Measurements from ENCODE around the gene ZNF24.

Gene ZNF24

DNA sequence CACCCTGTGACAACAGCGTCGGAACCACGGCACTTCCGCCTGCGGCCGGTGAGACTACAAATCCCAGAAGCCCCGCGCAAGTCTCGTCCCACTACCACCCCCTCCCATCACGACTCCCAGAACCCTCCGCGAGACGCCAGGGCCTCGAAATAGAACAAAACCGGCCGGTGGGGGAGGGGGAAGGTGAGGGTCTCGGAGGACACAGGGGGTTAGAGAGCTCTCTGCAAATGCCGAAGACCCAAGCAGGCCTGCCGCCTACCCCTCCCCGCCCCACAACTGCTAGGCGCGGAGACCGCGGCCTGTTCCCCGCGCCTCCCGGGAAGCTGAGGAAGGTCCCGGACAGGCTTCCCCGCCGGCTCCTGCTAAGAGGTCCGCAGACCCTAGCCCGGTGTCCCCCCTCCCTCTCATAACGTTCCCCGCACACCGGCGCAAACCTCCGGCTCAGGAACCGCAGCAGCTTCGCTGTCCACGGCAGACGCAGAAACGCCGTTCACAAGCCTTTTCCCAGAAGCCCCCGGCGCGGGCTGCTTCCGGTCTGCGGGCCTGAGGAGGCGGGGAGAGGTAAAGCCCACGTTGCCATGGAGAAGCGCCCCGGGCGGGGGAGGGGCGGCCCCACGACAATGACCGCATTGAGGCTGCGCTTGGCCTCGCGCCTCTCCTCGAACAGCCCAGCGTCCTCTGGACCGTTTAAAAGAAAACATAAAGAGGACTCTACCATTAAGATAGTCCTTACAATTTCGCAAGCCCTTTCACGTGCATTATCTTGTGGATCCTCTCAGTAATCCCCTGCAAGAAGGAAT, at the start of gene ZNF24:
Gene ZNF24 (minus strand): TSS at position 485 of the 800 bp plus-strand sequence. CDS start 3,770 bp downstream, outside the sequence.
- DNase-seq = peak; percentile 97

DNA sequence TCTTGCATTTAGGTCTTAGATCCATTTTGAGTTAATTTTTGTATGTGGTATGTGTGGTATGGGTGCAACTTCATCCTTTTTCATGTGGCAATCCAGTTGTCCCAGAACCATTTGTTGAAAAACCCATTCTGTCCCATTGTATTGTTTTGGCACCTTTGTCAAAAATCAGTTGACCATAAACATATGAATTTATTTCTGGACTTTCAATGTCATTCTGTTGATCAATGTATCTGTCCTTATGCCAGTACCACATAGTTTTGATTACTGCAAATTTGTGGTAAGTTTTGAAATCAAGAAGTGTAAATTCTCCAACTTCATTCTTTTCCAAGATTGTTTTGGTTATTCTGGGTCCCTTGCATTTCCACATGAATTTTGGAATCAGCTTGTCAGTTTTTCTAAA, 49.5 kb upstream of the ZNF24 start:
- no peak for DNase-seq

DNA sequence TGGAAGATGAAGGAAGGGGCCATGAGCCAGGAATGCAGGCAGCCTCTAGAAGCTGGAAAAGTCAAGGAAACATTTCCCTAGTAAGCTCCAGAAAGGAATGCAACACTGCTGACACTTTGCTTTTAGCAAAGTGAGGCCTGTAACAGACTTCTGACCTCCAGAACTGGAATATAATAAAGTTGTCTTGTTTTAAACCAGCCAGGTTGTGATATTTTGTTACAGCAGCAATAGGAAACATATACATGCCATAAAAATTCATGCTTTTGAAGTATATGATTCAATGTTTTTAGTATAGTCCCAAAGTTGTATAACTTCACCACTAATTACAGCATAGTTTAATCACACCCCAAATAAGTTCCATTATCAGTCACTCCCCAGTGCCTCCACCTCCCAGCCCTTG, 48.2 kb upstream of the ZNF24 start:
- DNase-seq = no peak

DNA sequence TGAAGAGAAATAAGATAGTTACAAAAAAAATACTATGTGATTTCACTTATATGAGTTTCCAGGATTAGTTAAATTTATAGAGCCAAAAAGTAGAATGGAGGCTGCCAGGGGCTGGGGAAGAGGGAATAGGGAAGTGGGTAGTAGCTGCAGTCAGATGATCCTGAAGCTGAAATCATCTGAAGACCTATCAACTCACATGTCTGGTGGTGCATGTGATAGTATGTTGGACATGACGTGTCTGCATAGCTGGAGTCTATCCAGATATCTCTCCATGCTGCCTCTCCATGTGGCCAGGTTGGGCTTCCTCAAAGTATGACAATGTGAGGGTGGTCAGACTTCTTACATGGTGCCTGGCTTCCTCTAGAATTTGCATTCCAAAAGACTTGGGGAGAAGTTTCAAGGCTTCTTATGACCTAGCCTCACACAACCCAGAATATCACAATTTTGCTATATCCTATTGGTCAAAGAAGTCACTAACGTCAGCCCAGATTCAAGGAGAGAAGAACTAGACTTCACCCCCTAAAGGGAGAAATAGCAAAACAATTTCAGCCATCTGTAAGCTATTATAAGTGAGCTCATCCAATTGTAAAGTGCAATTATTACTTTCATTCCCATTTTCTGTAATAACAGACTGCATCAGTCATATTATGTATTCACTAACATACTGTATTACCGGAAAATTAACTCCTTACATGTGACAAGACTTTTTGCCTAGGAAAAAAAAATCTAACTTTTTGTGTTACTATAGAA, 46.9 kb upstream of the ZNF24 start:
- no peak for DNase-seq

DNA sequence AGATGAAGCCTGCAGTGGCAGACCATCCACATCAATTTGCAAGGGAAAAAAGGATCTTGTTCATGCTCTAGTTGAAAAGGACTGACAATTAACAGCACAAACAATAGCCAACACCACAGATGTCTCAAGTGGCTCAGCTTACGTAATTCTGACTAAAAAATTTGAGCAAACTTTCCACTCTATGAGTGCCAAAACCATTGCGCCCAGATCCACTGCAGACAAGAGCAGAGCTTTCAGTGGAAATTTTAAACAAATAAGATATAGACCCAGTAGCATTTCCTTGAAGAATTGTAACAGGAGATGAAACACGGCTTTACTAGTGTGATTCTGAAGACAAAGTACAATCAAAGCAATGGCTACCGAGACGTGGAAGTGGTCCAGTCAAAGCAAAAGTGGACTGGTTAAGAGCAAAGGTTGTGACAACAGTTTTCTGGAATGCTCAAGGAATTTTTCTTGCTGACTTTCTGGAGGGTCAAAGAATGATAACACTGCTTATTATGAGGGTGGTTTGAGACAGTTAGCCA, 44.9 kb upstream of the ZNF24 start:
- no peak for DNase-seq

DNA sequence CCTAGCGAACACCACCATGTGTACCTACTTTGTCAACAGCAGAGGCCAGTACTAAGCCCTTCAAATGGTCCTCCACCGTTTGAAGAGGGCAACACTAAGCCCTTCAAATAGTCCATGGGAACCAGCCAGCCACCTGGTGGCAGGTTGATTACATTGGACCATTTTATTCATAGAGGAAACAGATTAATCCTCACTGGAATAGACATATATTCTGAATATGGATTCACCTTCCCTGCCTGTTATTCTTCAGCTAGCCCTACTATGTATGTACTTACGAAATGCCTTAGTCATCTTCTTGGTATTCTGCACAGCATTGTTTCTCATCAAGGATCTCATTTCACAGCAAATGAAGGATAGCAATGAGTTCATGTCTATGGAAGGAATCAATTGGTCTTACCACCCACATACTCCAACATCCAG, 42.9 kb upstream of the ZNF24 start:
- no peak for DNase-seq

DNA sequence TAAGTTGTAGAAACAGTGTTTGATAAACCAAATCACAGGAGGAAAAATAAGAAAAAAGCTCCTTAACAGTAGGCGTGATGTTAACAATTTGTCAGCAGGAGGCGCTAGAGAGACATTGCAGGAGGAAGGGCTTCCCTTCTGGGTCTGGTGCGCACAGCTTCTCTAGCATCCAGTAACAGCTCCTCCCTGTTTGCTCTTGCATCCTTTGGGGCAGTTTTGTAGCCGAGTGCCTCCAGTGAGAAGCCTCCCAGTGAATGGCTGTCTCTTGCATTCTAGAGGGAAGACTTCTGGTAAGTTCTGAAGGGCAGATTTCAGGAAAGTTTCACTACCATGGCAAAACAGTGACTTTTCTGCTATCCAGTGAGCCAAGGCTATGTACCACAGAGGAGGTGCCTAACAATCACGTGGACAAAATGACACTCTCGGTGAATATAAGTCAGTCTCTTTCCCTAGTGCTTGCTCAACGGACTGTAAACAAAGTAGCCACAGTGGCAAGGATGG, 42.4 kb upstream of the ZNF24 start:
- peak; percentile 81 for DNase-seq

DNA sequence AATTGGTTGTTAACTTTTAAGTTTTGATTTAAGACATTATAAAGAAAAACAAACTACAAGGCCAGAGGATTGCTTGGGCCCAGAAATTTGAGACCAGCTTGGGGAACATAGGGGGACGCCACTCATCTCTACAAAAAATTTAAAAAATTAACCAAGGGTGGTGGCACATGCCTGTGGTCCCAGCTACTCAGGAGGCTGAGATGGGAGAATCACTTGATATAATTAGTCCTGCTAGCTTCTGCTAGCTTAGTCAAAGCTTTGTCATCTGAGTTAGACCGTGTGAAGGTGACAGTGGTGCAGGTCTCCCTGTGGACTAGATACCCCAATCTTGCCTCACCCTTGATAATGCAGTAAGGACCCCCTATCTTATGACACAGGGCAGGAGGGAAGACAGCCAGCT, 38.9 kb upstream of the ZNF24 start:
- no peak for DNase-seq

DNA sequence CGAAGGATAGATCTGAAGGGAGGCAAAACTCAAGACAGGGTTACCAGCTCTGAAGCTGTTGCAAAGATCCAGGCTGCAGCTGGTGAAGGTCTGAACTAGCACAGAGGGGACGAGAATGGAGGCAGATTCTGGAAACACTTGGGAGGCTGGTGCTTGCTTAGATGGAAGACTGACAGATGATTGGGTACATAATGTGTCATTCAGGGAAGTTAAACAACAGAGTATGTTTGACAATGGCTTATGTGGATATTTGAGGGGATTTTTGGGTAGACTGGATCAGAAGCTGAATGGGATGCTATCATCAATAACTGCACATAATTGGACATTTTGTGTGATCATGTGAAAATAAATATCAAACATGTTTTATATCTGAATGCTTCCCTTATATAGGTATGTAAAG, 35.2 kb upstream of the ZNF24 start:
- DNase-seq = no peak

DNA sequence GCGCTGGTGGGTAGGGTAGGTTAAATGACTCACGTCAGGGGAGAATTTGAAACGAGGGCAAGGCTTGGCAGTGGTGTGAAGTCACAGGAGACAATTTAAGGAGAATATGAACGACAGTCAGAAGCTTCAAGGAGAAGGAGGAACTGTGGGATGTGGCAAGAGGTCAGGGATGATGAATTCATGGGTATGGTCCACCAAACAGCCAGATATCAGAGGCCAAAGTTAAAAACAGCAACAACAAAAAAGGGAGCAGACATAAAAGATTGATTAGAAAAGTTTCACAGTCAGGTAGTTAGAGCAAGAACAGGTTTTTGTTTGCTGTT, 34.3 kb upstream of the ZNF24 start:
- no peak for DNase-seq

DNA sequence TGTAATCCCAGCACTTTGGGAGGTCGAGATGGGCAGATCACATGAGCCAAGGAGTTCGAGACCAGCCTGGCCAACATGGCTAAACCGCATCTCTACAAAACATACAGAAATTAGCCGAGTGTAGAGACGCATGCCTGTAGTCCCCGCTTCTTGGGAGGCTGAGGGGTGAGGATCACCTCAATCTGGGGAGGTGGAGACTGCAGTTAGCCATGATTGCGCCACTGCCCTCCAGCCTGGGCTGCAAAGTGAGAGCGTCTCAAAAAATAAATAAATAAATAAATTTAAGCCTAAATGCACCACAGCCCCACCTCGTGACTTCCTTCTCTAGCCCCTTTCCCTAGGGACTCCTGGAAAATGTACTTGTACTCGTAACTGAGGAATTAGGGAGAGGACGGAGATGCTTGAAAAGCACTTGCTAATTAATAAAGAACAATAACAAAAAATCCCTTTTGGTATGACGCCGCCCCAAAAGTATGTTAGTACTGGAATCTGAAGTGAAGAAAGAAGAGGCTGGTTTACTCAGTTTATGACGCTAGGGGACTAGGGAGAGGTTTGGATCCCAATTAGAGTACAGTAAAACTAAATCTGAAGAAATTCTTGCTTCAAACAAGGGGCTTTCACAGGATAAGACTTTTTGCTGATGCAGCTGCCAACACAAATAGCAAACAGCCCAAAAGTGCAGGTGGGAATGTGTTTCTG, 33.8 kb upstream of the ZNF24 start:
- DNase-seq = no peak

DNA sequence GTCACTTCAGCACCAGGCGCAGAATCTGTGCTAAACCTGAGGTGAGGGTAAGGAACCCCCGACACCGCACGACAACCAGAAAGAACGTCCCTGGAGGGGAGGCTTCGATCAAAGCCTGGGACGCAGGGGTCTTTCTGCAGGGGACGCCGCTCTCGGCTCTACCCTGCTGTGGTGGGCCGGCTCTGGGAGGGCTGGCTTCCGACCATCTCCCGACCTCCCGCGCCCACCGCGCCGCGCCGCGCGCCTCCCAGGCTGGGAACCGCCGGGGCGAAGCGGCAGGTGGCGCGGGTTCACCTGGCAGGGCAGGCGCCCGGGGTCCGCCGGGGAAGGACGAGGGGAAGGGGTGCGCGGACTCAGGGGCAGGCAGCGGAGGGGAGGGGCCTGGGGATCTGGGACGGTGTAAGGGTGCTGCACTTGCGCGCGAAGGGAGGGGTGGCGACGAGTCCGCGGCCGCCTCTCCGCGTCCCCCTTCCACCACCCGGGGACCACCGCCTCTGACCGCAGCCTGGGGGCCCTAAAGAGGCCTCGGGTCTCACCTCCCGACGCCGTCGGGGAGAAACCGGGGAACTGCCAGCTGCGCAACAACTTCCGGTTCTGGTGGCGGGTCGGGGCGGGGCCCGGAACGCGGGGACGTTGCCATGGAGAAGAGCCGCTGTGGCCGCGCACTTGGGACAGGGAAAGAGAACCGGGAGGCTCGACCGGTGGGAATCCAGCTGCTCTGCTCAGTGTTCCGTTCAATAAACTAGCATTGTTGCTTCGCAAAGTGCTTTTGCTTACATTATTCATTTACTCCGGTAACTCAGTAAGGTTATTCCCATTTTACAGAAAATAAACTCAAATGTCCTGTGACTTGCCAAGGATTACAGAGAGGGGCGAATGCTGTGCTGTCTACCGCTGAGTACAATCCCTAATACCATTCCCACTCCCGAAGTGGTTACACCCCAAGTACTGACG, 32.8 kb upstream of the ZNF24 start, which contains the start of gene ZNF396:
Gene ZNF396 (minus strand): TSS at position 596 of the 954 bp plus-strand sequence. CDS start 3,045 bp downstream, outside the sequence.
- peak; percentile 89 for DNase-seq

DNA sequence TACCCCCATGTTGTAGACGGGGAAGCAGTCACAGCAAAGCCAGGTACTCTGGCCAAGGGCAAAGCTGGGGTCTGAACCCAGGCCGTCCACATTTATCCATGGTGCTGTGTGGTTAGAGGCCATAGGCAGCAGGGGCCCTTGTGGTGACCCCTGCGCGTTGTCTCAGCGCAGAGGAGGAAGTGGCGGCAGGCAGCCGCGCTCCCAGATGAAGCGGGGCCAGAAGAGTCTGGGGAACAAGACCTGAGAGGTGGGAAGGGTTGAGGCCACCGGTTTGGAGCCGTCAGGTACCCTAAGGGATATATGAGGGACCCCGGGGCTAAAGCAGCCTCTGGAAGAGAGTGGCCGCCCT, 32.1 kb upstream of the ZNF24 start:
- no peak for DNase-seq

DNA sequence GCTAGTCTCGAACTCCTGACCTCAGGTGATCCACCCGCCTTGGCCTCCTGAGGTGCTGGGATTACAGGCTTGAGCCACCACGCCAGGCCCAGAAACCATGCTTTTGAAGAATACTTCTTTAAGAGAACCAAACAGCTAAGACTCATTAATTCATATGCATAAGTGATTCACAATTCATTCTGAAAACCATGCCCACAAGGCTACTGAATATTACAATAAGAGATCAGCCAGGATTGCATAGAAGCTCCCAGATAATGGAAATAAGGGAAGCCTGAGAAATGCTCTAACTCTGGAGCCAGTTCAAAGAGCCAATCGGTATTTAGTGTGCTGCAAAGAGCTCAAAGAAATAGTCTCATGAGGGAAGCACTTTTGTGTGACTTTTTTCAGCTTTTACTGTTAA, 30.5 kb upstream of the ZNF24 start:
- DNase-seq = no peak

DNA sequence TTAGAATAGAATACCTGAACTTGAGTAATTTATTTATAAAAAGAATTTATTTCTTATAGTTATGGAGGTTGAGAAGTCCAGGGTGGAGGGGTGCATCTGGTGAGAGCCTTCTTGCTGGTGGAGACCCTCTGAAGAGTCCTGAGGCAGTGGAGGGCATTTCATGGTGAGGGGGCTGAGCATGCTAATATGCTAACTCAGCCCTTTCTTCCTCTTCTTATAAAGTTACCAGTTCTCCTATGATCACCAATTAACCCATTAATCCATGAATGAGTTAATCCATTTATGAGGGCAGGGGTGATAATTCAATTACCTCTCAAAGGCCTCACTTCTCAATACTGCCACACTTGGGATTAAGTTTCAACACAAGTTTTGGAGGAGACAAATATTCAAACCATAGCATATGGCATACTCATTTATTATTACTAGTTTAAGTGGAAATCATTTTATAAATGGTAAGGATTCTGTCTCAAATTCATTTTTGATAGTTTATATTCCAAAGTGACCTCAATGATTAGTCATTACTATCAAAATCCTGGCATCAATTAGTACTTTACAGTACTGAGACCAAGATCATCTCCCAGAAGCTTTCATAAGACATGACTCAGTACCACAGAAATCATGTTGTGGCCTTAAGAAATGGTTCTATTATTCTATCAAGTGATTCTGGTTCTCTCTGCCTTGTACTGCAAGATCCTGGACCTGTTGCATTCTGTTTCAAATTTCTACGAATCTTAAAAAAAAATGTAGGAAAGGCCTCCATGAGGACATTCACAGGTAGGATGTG, 27.4 kb upstream of the ZNF24 start:
- no peak for DNase-seq

DNA sequence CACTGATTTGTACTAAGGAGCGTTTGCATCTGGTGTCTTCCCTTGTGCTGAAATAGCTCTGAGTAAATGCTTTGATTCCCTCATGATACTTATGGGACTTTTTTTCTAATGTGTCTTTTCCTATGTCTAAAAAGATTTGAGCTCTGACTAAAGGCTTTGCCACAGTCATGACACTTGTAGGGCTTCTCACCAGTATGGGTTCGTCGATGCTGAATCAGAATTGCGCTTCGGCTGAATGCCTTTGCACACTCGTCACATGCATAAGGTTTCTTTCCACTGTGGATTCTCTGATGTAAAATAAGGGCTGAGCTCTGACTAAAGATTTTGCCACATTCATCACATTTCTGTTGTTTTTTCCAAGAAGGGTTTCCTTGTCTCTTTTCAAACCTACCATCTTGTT, 24.9 kb upstream of the ZNF24 start:
- DNase-seq = no peak

DNA sequence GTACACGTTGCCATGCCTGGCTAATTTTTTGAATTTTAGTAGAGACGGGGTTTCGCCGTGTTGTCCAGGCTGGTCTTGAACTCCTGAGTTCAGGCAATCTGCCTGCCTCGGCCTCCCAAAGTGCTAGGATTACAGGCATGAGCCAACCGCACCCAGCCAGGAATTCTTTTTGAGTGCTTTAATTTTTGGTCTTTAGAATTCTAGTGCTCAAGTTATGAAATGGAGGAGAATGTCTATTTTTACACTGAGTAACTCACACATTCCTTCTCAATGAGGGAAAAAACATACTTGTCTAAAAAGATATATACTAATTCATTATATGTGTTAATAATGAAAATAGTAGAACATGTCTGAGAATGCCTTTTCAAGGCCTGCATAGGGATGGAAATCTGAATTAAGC, 24.4 kb upstream of the ZNF24 start:
- no peak for DNase-seq

DNA sequence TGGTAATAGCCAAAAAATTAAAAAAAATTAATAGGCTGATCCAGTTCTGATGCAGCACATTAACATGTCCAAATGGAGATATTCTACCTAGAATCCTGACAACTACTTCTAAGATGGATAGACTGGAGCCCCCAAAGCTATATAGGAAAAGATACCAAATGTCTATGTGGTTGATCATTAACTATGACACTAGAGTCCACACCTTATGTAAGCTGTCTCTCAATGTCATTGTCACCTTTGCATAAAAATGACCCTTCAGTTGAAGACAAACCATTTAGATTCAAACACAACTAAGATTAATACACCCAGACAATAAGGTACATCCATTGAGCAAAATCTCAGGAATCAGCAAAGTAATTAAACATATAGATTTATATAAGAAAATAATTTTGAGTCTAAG, 18.3 kb upstream of the ZNF24 start:
- no peak for DNase-seq

DNA sequence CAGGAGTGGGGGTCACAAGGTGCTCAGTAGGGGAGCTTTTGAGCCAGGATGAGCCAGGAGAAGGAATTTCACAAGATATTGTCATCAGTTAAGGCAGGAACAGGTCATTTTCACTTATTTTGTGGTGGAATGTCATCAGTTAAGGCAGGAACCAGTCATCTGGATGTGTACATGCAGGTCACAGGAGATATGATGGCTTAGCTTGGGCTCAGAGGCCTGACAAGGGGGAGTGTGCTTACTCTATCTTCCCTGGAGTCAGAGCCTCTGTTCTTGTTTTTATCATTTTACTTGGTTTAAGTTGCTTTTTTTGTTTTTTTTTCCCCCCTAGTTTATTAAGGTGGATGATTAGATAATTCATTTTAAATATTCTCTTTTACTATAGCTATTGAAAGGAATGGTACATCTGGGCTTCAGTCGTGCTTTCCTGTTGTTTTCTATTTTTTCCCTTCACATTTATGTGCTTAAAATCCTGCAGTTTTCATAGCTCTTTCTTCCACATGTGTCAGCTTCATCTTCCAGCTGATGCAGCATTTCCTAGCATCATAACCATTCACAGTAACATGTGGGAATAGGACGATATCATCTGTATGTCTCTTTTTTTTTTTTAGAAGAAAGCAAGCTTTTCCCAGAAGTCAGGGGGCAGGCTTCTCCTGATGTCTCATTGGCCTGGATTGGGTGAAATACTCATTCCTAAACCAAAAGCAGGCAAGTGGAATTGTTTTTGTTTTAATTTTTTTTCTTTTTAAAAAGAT, 17.5 kb upstream of the ZNF24 start:
- DNase-seq = no peak

DNA sequence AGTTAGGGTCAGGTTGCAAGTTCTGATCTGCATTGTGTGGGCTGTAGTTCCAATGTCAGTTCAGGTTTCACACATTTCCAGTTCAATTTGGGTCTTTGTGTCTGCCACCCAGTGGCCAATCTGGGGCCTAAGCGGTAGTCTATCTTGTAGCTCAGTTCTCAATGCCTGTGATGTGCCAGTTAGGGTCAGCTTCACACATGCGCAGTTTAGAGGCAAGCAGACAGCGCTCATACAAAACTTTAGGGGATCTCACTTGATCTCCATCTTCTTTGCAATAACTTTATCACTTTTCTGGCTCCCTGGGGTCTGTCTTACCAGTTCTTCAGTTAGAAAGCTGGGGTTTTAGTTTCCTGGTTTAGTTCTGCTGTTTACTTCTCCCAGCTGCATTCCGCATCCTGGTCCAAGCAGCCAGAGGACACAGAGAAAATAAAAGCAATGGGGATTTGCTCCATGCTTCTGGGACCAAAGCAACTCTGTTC, 11.0 kb upstream of the ZNF24 start:
- peak; percentile 83 for DNase-seq

Measured in activated effector memory CD4-positive, alpha-beta T cell treated with anti-CD3 and anti-CD28 coated beads, Interleukin-2, amount 50 U/mL, for 16 hours (primary cell).